Mammary epithelial cell (primary cell): ENCODE results near the gene MED31.

ENCODE experiments used
- EZH2 ChIP-seq: IDR thresholded peaks from 2 replicates; pipeline ENCODE4 v1.6.1; 2012; ENCODE audit warnings: low read length, inconsistent platforms, borderline replicate concordance
- TF ChIP-seq, protein P1 (sequence below), 2 donors: IDR thresholded peaks in 1 of 2; conservative IDR thresholded peaks in 1 of 2; 2 replicates each; pipeline ENCODE4 v1.5.1; 2011 to 2012; ENCODE audit warnings: inconsistent platforms in 2 of 2, low read length in 2 of 2, mild to moderate bottlenecking in 2 of 2, control low read depth in 1 of 2, low read depth in 1 of 2; ENCODE audit not compliant: insufficient read depth in 1 of 2; ENCODE audit errors: extremely low read depth in 1 of 2

DNA sequence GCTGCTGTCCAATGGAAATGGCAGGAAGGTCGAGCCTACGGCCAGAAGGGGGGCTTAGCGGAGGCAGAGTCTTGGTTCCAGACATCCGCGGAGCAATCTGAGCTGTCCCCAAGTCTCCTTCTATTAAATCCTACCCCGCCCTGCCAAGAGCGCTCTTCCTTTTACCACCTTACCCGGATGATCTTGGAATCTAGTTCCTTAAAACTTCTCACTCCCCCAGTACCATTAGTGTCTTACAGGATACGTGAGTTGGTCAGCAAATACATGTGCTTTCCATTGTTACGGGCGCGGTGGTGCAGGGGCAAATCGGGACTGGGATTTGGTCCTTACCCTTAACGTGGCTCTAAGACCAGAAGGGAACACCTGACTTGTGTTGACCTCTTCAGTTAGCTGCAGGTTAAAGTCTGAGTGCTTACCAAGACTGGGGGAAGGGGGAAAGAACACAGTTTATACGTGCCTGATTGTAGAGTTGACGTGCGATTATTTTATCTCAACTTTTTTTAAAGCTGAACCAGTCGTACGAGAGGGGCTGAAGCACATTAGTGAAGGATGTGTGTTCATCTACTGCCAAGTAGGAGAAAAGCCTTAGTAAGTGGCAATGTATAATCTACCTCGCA lies 10.1 kb downstream of the MED31 start:
- TF ChIP-seq, protein P1, sequence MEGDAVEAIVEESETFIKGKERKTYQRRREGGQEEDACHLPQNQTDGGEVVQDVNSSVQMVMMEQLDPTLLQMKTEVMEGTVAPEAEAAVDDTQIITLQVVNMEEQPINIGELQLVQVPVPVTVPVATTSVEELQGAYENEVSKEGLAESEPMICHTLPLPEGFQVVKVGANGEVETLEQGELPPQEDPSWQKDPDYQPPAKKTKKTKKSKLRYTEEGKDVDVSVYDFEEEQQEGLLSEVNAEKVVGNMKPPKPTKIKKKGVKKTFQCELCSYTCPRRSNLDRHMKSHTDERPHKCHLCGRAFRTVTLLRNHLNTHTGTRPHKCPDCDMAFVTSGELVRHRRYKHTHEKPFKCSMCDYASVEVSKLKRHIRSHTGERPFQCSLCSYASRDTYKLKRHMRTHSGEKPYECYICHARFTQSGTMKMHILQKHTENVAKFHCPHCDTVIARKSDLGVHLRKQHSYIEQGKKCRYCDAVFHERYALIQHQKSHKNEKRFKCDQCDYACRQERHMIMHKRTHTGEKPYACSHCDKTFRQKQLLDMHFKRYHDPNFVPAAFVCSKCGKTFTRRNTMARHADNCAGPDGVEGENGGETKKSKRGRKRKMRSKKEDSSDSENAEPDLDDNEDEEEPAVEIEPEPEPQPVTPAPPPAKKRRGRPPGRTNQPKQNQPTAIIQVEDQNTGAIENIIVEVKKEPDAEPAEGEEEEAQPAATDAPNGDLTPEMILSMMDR (conservative IDR thresholded peaks at IDR 0.05 in 1 of 2, IDR thresholded peaks at IDR 0.05 in 1 of 2; ENCODE audit: extremely low read depth in 1 of 2, insufficient read depth in 1 of 2, low read depth in 1 of 2, low read length in 2 of 2): no peak
- TF ChIP-seq EZH2: no peak
